GM19395 (cell line): ENCODE data around the gene VAMP7.
"Not testable (repeated sequence)": the region's sequence is repeated elsewhere in the genome, so short reads cannot be mapped to it uniquely, and the experiment has no call there.

ENCODE experiments used
- ATAC-seq: cut with Tn5 transposase; IDR thresholded peaks from one replicate; pipeline ENCODE4 v1.9.1; 2021; ENCODE audit warnings: mild to moderate bottlenecking, moderate library complexity; ENCODE audit not compliant: unreplicated experiment

VAMP7 gene

DNA sequence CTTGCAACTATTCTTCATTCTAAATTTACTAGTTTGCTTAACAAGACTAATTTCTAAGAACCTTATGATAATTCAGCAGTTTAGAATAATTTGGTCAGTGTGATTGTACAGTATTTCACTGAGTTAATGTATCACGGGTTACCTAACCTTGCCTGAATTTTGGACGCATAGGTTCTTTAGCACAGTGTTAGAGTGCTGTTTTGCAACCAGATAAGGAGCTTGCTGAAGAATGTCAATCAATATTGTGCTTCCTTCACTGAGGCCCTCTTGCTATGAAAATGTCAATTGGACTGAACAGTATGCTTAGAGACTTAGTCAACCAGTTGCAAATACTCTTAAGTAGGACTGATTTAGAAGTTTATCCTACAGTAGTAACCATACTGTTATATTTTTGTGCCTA, 19.6 kb downstream of the VAMP7 start:
- no peak for ATAC-seq

DNA sequence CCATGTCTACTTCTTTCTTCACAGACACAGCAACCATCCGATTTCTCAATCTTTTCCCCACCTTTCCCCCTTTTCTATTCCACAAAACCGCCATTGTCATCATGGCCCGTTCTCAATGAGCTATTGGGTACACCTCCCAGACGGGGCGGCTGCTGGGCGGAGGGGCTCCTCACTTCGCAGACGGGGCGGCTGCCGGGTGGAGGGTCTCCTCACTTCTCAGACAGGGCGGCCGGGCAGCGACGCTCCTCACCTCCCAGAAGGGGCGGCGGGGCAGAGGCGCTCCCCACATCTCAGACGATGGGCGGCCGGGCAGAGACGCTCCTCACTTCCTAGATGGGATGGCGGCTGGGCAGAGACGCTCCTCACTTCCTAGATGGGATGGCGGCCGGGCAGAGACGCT, 26.5 kb downstream of the VAMP7 start:
- not testable (repeated sequence) for ATAC-seq

DNA sequence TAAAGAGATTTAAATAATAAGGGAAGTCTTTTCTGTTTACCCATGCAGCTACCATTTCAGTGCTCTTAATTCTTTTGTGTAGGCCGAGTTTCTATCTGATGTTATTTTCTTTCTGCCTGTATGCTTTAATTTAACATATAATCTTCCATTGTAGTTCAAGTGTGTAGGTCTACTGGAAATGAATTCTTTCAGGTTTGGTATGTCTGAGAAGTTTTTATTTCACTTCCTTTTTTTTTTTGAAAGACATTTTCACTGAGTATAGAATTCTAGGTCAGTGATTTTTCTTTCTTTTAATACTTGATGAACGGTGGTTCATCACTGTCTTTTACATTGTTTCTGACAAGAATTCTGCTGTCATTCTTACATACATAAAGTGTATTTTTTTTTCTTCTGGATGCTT, 42.1 kb downstream of the VAMP7 start:
- ATAC-seq = no peak

DNA sequence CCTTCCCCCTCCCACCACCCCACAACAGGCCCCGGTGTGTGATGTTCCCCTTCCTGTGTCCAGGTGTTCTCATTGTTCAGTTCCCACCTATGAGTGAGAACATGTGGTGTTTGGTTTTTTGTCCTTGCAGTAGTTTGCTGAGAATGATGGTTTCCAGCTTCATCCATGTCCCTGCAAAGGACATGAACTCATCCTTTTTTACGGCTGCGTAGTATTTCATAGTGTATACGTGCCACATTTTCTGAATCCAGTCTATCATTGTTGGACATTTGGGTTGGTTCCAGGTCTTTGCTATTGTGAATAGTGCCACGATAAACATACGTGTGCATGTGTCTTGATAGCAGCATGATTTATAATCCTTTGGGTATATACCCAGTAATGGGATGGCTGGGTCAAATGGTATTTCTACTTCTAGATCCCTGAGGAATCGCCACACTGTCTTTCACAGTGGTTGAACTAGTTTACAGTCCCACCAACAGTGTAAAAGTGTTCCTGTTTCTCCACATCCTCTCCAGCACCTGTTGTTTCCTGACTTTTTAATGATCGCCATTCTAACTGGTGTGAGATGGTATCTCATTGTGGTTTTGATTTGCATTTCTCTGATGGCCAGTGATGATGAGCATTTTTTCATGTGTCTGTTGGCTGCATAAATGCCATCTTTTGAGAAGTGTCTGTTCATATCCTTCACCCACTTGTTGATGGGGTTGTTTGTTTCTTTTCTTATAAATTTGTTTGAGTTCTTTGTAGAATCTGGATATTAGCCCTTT, 49.9 kb downstream of the VAMP7 start:
- not testable (repeated sequence) for ATAC-seq

DNA sequence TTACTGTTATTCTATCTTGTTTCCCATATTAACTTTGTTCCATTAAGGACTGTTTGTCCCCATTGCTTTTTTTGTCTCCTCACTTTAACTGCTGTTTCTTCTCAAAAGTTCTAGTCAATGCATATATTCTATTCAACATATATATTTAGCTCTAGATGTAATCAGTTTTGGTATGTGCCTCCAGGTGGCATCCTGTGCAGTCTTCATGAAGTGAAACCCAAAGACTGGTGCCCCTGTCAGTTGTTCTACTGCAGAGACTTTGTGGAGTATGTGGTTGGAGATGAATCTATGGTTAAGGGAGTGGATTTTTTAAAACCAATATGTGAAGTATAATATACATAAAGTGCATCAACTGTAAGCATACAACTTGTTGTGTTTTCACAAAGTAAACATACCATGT, 57.0 kb downstream of the VAMP7 start:
- ATAC-seq = no peak

DNA sequence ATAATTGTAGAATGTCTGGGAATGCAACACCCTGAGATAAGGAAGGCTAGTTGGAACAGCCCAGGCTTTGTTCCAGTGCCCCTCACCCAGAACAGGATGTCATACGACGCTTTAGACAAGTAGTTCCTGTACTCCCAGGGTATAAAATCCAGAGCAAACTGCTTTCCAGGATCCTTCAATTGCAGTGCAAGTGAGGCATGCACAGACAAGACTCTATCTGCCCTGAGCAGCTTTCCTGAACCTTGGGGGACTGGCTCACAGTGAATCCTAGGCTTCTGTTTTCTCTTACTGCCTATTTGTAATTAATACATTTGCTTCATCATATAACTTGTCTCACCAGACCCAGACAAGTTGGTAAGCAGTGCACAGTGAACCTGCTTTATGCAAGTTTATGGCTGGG, 68.0 kb downstream of the VAMP7 start:
- ATAC-seq = no peak

DNA sequence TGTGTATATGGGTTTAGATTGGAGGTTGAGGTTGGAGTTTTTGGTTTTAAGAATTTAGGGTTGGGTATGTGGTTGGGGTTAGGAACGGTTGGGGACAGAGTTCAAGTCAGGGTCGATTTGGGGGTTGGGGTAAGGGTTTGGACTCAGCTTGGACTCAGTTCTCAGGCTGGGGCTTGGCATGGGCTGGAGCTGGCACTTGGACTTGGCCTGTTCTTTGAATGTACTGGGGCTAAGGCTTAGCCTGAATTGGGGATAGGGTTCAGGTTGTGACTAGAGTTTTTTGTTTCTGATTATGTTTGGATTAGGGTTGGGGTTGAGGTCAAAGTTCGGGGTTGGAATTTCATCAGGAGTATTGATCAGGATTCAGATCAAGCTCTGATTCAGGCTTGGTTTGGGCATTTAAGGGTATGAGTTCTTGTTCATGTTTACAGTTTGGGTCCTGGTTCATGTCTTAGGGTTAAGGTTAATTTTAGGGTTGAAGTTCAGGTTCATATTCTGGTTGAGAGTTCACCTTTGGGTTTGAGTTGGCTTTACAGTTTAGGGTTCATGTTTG, 70.2 kb downstream of the VAMP7 start:
- ATAC-seq = no peak

DNA sequence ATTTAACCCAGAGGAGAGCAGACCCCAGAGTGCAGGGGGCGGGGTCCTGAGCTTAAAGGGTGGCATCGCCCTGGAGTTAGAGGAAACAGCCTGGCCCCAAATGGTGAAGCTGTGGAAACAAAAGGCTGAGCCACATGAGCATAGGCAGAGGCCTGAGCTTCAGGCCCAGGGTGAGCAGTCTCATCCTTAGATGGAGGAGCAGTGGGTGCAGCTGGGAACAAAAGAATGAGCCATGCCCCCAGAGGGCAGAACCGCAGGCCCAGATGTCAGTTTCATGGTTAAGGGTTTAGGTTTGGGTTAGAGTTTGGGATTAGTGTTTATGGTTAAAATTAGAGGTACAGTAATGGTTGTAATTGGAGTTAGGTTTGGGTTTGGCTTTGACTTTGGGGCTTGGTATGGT, 71.9 kb downstream of the VAMP7 start:
- no peak for ATAC-seq

DNA sequence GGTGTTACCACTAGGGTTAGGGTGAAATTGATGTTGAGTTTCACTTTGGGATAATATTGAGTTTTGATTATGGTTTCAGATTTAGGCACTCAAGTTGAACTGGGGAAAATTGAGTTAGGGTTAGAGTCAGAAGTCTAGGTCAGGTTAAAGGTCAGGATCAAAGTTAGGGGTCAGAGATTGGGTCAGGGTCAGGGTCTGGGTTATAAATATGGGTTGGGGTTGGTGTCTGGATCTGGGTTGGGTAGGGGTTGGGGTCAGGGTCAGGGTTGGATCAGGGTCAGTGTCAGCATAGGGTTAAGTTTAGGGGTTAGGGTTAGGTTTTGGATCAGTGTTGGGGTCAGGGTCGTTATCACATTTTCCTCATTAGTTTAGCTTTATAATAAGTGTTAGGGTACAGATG, 73.6 kb downstream of the VAMP7 start:
- ATAC-seq = no peak

DNA sequence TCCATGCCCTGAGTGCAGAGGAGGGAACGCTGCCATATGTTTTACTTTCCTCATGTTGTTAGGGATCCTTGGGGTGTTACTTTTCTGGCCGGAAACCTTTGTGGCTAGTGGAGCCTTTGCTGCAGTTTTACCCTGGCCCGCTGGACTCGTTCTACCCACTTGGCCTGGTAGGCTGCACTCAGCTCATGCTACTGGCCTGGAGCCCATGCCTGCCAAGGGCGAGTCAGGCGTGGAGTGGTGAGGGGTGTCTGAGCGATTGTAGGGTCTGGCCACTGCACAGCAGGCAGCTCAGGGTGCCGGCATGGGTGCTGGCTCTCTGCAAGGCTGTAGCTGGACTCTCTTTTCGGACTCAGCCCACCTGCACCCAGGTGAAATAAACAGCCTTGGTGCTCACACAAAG, 75.0 kb downstream of the VAMP7 start:
- no peak for ATAC-seq

DNA sequence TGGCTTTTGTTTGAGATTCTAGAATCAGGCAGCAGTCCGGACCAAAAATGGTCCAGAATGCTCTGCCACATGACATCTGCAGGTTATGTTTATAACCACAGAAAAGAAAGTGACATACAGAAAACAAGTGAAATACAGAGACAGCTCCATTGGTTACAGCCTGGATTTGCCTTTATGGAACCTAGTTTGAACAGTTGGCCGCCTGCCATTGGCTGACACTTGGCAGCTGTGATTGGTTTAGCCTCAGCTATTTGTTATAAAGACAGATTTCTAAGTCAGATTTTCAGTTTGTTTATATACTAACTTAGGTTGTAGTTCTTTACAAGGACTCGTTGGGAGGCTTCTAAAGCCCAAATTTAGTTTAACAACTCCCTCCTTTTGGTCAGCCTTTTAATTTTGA, 75.5 kb downstream of the VAMP7 start:
- no peak for ATAC-seq

DNA sequence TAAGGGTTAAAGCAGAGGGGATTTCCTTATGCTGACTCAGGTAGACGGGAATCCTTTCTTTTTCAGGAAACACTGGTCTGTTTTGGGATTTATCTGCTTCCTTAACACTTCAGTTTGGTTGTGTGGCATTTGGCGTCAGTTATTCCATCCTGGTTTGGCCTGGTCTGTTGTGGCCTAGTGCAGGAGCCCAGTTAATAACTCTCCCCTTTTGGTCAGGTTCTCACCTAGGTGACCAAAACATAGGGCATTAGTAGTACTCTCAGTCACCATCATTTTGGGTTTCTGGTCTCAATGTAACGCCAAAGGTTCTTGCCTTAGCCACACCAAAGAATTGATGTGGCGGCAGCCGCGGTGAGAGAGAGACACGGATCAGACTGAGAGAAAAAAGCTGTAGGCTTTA, 76.7 kb downstream of the VAMP7 start:
- ATAC-seq = no peak

DNA sequence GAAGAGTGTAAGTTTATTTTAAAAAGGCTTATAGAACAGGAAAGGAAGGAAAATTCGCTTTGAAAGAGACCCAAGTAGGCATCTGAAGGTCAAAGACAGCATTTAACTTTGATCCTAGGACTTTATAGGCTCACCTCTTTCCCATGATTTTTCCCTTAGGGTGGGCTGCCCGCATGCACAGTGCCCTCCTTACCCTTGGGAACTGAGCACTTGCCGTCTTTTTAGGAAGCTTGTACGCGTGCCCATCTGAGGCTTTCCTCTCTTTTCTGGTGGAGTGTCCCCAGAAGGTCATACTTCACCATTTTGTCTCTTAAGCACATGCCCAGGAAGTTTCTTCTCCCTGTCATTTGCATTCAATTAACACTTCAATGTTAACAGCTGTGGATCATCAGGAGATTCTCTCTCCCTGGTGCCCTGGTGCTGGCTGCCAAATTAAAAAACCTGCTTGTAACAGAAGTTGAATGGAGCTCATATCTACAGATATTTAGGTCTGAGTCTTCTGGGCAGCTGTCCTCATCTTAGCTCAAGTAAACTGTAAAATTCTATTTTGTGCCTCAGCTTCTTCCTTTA, 78.0 kb downstream of the VAMP7 start:
- no peak for ATAC-seq

DNA sequence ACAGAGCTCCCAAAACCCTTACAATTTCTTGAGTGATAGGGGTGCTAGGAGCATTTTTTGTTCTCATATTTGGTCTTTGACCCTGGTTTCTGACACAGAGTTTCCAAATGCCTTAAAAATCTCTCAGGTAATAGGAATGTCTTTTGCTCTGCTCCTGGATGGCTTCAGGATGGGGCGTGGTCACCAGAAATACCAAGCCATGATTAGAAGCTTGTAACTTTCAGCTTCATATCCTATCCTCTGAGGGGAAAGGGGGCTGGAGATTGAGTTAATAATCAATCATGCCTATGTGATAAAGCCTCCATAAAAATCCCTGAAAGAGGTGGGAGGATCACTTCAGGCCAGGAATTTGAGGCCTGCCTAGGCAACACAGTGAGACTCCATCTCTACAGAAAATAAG, 81.8 kb downstream of the VAMP7 start:
- no peak for ATAC-seq

DNA sequence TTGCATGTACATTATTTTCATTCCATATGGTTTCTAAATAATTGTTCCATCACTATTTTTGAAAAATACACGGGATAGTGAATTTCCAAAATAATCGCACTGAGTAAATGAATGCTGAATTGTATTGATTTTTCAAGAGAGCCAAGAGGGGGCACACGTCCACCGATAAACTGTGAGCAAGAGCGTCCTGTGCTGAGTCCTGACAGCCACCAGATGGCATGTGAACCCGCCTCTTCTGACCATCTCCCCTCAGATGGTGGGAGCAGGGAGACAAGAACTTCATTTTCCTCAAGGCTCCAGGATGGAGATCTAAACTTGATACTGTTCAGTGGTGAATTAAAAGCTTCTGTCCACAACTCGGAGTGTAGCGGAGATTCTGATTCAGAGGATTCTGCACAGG, 85.7 kb downstream of the VAMP7 start:
- ATAC-seq = peak; percentile 57

DNA sequence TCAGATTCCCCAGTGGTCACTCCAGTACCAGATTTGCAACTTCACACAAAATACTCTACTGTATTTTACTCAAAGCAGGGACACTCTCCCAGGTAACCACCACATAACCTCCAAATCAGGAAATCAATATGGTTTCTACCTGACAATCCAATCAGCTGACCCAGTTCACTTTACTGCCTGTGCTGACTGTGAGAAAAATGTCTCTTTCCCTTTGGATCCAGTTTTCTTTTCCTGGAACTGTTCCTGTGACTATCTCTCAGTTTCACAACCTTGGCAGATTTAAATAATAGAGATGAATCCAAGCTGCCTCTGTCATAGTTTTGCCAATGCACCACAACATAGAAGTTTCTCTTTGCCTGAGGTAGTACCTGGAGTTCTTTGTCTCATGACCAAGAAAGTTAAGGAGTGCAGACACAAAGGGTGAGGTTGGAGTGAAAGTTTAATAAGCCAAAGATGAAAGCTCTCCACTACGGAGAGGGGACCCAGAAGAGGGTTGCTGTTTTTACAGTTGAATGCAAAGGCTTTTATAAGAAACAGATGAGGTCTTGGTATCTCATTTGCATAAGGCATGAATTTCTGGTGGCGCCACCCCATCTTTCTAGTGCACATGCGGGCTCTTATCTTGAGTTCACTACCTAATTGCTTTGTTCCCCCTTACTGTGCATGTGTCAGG, 86.6 kb downstream of the VAMP7 start:
- ATAC-seq = no peak

DNA sequence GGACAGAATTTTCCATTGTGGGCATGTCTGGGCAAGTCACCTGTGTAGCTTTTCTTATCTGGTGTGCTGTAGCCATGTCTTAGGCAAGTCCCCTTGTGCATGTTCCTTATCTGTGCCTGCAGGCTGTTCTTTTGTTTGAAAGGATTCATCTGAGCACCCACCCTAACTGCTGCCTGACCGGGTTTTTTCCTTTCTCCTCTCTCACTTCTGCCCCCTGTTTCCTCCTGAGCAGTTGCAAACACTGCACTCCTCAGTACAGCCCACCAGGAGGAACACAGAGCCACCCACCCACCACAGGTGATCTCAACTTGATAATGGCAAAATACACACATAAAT, 87.1 kb downstream of the VAMP7 start:
- no peak for ATAC-seq

DNA sequence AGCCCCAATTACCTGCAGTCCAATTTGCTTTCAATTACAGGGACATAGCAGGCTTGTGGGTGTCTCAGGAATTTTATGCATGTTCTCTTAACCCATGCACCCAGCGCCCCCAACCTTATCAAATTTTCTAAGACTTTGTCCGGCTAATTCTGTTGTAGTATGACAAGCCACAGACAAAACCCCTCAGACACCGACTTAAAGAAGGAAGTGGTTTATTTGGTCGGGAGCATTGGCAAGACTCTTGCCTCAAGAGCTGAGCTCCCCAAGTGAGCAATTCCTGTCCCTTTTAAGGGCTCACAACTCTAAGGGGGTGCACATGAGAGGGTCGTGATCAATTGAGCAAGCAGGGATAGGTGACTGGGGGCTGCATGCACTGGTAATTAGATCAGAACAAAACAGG, 87.6 kb downstream of the VAMP7 start:
- ATAC-seq = no peak

DNA sequence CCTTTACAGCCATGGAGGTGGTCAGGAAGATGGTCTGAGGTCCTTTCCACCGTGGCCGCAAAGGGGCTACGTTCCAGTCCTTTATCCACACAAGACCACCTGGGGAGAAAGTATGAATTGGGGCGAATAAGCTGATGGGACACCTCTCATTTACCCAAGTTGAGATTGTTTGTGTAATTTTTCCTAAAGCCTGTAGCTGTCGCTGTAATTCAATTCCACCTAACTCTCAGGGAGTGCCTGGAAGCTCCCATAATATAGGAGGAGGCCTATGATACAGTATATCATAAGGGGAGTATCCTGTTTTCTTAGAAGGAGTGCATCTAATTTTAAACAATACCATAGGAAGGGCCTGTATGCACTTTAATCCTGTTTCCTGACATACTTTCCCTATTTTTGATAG, 90.5 kb downstream of the VAMP7 start:
- not testable (repeated sequence) for ATAC-seq

DNA sequence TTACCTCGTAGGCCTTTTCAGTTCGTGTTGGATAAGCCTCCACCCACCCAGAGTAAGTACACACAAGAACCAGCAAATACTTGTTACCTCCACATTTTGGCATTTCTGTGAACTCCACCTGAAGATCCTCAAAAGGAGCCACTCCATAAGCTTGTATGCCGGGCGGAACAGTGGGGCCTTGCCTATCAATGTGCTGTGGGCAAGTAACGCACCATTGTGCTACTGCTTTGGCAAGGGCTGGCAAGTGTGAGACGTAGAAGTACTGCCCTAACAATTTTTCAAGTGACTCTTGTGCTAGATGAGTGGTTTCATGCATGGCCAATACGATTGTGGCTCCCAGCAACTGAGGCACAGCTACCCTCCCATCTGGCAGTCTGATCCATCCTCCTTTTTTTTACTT, 91.1 kb downstream of the VAMP7 start:
- not testable (repeated sequence) for ATAC-seq

DNA sequence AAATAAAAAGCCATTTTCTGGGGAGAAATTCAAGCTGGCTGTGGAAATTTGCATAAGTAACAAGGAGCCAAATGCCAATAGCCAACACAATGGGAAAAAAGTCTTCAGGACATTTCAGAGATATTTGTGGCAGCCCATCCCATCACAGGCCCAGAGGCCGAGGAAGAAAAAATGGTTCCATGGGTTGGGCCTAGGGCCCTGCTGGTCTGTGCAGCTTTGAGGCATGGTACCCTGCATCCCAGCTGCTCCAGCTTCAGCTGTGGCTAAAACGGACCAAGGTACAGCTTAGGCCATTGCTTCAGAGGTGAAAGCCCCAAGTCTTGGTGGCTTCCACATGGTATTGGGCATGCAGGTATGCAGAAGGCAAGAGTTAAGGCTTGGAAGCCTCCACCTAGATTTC, 102.2 kb downstream of the VAMP7 start:
- ATAC-seq = no peak

DNA sequence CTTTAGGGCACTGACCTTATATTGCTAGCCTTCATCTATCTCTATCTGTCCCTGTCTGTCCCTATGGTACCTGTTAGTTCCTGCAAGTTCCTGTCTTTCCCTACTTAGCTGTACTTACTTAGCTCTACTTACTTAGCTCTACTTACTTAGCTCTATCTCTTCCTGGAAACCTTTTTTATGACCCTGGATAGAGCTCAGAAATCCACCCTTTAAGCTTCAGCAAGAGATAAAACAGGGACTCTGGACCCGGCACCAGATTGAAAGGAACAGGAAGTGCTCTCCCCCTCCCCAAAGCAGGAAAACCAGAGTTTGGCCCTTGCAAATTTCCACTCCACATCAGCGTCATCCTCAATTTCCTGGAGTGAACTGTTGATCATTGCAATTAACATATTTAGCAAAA, 104.1 kb downstream of the VAMP7 start:
- no peak for ATAC-seq
